Endothelial cell (in vitro differentiated cells): Measurements from ENCODE around the gene PRMT7. TPM values are rescaled to one million over a fixed set of nuclear protein-coding genes. Genes with fewer than 3 reads are reported as not detected.
A peak's percentile ranks its signal among the peaks of the same experiment; 100 is the strongest.
"Not testable (repeated sequence)": the region's sequence is repeated elsewhere in the genome, so short reads cannot be mapped to it uniquely, and the experiment has no call there.

ENCODE experiments used
- DNase-seq: peaks from one replicate; pipeline ENCODE4 v3.0.0; 2021; ENCODE audit warnings: low spot score
- H3K27ac Mint-ChIP-seq: one replicate; pipeline ENCODE4 v1.8.0; 2021; ENCODE audit warnings: mixed read lengths, inconsistent platforms; ENCODE audit not compliant: unreplicated experiment
- H3K27me3 Mint-ChIP-seq: one replicate; pipeline ENCODE4 v1.8.0; 2021; ENCODE audit warnings: mild to moderate bottlenecking, moderate library complexity, mixed read lengths, inconsistent platforms; ENCODE audit not compliant: unreplicated experiment
- H3K36me3 Mint-ChIP-seq: one replicate; pipeline ENCODE4 v1.8.0; 2021; ENCODE audit warnings: mild to moderate bottlenecking, low read depth, mixed read lengths, inconsistent platforms; ENCODE audit not compliant: unreplicated experiment
- H3K4me1 Mint-ChIP-seq: one replicate; pipeline ENCODE4 v1.8.0; 2021; ENCODE audit warnings: mild to moderate bottlenecking, mixed read lengths, inconsistent platforms; ENCODE audit not compliant: unreplicated experiment
- H3K4me3 Mint-ChIP-seq: one replicate; pipeline ENCODE4 v1.8.0; 2021; ENCODE audit warnings: mild to moderate bottlenecking, mixed read lengths, inconsistent platforms; ENCODE audit not compliant: unreplicated experiment
- H3K9me3 Mint-ChIP-seq: one replicate; pipeline ENCODE4 v1.8.0; 2021; ENCODE audit warnings: mixed read lengths, inconsistent platforms; ENCODE audit not compliant: unreplicated experiment
- total RNA-seq: library from RNA; stranded (reverse); fragmentation: NEBNext Ultra II Directional; extraction: Animal tissue kit (Norgen Biotek cat#: 25700); gene quantifications from one replicate; pipeline ENCODE4 v1.2.1, GENCODE V29; 2021; ENCODE audit not compliant: unreplicated experiment
- TF ChIP-seq, protein P1 (sequence below): fragments of 200-600 bp; sonication (generic); IDR thresholded peaks from one replicate; pipeline ENCODE4 v1.5.0; 2021; ENCODE audit warnings: antibody characterized with exemption; ENCODE audit not compliant: unreplicated experiment

The PRMT7 gene
- total RNA-seq, 1 donor from 2014 or later = 42.8 TPM

DNA sequence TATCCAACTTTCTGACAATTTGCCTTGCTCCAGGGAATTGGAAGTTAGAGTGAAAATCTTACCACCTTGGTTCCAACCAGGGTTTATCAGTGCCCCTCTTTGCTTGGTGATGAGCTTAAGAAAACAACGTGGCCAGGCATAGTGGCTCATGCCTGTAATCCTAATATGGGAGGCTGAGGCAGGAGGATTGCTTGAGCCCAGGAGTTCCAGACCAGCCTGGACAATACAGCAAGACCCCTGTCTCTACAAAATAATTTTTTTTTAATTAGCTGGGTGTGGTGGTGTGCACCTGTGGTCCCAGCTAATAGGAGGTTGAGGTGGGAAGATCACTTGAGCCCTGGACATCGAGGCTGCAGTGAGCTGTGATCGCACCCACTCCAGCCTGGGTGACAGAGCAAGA is 25.1 kb upstream of the PRMT7 start:
- no peak for DNase-seq
- TF ChIP-seq, protein P1, sequence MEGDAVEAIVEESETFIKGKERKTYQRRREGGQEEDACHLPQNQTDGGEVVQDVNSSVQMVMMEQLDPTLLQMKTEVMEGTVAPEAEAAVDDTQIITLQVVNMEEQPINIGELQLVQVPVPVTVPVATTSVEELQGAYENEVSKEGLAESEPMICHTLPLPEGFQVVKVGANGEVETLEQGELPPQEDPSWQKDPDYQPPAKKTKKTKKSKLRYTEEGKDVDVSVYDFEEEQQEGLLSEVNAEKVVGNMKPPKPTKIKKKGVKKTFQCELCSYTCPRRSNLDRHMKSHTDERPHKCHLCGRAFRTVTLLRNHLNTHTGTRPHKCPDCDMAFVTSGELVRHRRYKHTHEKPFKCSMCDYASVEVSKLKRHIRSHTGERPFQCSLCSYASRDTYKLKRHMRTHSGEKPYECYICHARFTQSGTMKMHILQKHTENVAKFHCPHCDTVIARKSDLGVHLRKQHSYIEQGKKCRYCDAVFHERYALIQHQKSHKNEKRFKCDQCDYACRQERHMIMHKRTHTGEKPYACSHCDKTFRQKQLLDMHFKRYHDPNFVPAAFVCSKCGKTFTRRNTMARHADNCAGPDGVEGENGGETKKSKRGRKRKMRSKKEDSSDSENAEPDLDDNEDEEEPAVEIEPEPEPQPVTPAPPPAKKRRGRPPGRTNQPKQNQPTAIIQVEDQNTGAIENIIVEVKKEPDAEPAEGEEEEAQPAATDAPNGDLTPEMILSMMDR = no peak
- Mint-ChIP-seq H3K27me3 (peaks cover 8% of the 10 kb centered on the region), H3K27ac (no peak overlapping the region), H3K36me3 (peaks cover 4% of the 10 kb centered on the region), H3K4me1 (peaks cover 48% of the 10 kb centered on the region), H3K9me3 (no peaks in the 10 kb centered on the region), H3K4me3 (no peak overlapping the region)

DNA sequence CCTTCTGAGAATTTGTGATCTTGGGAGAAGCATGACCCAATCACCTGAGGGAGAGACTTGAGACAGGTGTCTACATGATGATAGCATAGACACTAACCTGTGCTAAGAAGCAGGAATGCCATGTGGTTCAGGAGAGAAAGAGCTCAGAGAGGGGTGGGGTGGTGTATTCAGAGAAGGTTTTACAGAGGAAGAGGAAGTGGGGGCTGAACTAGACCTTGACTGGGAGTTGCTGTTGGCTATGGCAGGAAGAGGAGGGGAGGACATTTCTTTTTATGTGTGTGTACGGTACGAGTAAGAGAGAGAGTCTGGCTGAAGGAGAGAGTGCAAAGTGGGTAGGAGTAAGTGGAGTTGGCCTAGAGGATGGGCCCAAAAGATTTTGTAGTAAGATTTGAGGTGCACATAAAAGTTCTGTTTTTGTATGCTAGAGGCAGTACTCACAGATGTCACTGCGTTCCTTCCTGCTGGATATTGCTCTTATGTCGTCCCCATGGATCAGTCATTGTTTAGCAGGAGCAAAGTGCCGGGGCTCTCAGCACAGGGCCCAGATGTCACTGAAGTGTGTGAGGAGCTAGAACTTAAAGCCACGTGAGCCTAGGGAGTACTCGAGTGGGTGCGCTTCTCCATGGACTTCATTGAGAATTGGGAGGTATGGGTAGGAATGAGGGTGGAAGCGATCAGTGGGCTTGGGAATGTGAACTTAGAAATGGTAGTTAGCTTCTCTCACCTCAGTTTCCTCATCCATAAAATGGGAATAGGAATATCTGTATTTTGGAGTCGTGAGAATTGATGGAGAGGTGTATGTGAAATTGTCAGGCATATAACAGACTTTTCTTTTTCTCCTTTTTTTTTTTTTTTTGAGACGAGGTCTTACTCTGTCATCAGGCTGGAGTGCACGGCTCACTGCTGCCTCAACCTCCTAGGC is 24.4 kb upstream of the PRMT7 start:
- peak overlapping the region; percentile 2 for H3K27ac Mint-ChIP-seq
- peaks cover 8% of the 10 kb centered on the region for H3K36me3 Mint-ChIP-seq
- peaks cover 10% of the 10 kb centered on the region for H3K27me3 Mint-ChIP-seq
- H3K9me3 Mint-ChIP-seq = no peaks in the 10 kb centered on the region
- no peak for DNase-seq
- TF ChIP-seq, protein P1 = no peak
- no peak overlapping the region for H3K4me3 Mint-ChIP-seq
- H3K4me1 Mint-ChIP-seq = peaks cover 51% of the 10 kb centered on the region

DNA sequence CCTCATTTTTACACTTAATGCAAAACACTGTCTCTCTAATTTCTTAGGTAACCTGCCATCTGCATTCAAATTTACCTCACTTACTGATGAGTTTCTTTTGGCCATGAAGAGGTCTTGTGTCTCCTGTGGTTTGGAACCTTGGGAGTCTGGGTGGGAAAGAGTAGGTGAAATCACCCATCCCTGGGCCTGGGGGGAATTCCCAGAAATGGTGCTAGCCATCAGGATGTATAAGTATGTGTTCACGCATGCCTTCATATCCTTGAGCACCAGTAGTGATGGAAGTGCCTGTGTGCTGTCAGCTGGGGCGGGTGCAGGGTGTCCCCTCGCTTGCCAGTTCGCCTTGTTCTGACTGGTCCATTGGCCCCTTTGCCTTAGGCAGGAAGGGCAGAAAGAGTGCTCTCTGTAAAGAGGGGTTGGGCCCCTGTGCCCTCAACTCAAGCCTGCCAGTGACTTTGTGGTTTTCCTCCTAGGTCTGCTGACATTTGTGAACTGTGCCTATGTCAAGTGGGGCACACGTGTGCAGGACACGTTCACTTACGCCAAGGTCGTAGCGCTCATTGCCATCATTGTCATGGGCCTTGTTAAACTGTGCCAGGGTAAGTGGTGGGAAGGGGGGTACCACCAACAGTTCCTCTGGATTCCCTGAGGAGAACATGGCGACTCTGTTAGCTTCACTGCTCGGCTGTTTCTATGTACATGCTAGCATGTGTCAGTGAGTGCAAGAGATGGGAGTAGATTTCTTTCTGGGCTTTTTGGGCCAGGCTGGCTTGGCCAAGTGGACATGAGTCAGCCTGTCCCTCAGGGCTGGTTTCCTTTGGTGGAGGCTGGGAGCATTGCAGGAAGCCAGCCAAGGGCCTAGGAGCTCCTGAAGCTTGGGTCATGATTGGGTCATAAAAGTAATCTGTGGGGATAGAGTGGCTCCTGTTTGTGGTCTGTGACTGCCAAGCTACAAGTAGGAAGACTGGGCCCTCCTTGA is 23.3 kb upstream of the PRMT7 start:
- peaks cover 10% of the 10 kb centered on the region for H3K27me3 Mint-ChIP-seq
- H3K36me3 Mint-ChIP-seq = peaks cover 13% of the 10 kb centered on the region
- H3K9me3 Mint-ChIP-seq = no peaks in the 10 kb centered on the region
- TF ChIP-seq, protein P1 = no peak
- no peak overlapping the region for H3K4me3 Mint-ChIP-seq
- DNase-seq = no peak
- H3K4me1 Mint-ChIP-seq = peaks cover 58% of the 10 kb centered on the region
- no peak overlapping the region for H3K27ac Mint-ChIP-seq

DNA sequence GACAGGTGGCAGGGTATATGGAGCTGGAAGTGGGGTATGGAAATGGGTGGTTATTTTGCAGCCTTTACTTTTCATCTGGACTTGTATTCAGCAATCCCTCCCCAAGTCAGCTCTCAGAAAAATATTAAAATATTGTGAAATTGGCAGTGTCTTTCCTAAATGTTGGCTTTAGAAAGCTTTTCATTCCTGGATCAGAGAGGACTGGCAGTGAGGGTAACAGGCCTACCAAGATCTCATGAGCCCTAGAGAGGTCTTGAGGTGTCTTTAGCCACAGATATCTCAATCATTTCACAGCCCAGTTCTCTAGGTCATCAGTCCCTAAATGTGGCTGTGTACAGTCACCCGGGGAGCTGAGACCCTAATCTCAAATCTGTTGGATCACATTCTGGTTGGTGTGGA is 22.6 kb upstream of the PRMT7 start:
- Mint-ChIP-seq H3K27me3 (peaks cover 10% of the 10 kb centered on the region), H3K27ac (no peak overlapping the region)

DNA sequence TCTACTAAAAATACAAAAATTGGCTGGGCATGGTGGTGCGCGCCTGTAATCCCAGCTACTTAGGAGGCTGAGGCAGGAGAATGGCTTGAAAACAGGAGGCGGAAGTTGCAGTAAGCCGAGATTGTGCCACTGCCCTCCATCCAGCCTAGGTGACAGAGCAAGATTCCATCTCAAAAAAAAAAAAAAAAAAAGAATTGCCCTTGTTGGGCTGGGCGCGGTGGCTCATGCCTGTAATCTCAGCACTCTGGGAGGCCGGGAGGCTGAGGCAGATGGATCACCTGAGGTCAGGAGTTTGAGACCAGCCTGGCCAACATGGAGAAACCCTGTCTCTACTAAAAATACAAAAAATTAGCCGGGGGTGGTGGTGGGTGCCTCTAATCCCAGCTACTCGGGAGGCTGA is 22.0 kb upstream of the PRMT7 start:
- H3K4me1 Mint-ChIP-seq = peaks cover 53% of the 10 kb centered on the region
- H3K27ac Mint-ChIP-seq, H3K4me3 Mint-ChIP-seq, H3K27me3 Mint-ChIP-seq, DNase-seq, H3K9me3 Mint-ChIP-seq: not testable (repeated sequence)
- H3K36me3 Mint-ChIP-seq = peaks cover 13% of the 10 kb centered on the region

More for the DNA sequence above, 22.6 kb upstream of the PRMT7 start:
- H3K36me3 Mint-ChIP-seq = peaks cover 13% of the 10 kb centered on the region
- H3K4me3 Mint-ChIP-seq = no peak overlapping the region
- peaks cover 58% of the 10 kb centered on the region for H3K4me1 Mint-ChIP-seq
- no peak for DNase-seq
- H3K9me3 Mint-ChIP-seq = no peaks in the 10 kb centered on the region
- TF ChIP-seq, protein P1 = no peak
